22Rv1 (cell line): ENCODE data around the gene SLX4.
A peak's percentile ranks its signal among the peaks of the same experiment; 100 is the strongest.

ENCODE experiments used
- ZFX ChIP-seq: fragments of 450-650 bp; IDR thresholded peaks from 2 replicates; pipeline ENCODE4 v1.6.1; 2017; ENCODE audit warnings: antibody characterized with exemption, borderline replicate concordance
- TF ChIP-seq, protein P1 (sequence below): fragments of 450-650 bp; IDR thresholded peaks from 2 replicates; pipeline ENCODE4 v1.5.1; 2017; ENCODE audit warnings: mild to moderate bottlenecking

DNA sequence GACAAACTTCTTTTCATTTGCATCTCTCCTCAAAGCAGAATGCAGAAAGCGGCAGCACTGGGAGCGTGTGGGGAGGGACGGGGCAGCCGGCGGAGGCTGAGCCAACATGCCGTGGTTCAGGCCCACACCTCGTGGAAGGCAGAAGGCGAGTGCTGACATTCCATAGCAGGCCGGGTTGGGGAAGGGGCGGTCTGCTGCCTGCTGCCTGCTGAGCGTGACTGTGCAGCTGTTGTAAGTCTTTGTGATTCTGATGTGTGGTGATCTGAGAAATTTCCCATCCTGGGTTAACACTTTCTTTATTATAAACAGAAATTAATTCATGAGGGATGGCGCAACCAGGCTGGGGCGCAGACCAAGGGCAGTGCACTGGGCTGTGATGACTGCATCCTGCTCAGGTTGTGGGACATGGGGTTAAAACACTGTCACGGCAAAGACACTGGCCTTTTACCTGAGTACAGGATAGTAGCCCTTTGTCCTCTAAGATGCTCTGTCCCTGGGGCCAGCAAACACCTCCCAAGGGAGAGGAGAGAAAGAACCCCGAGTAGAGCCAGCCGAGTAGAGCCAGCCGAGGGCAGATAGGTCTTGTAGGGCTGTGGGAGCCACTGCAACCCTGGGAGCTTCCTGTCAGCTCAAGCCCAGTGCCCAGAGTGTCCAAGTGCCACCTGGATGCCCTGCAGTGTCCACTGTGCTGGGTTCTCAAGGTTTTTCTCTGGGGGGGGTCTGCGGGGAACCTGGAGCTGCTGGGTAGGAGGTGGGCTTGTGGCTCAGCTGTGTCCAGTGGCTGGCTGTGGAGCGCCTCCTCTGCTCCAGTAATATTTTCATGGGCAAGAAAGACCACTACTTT lies 34.3 kb upstream of the SLX4 start:
- TF ChIP-seq, protein P1, sequence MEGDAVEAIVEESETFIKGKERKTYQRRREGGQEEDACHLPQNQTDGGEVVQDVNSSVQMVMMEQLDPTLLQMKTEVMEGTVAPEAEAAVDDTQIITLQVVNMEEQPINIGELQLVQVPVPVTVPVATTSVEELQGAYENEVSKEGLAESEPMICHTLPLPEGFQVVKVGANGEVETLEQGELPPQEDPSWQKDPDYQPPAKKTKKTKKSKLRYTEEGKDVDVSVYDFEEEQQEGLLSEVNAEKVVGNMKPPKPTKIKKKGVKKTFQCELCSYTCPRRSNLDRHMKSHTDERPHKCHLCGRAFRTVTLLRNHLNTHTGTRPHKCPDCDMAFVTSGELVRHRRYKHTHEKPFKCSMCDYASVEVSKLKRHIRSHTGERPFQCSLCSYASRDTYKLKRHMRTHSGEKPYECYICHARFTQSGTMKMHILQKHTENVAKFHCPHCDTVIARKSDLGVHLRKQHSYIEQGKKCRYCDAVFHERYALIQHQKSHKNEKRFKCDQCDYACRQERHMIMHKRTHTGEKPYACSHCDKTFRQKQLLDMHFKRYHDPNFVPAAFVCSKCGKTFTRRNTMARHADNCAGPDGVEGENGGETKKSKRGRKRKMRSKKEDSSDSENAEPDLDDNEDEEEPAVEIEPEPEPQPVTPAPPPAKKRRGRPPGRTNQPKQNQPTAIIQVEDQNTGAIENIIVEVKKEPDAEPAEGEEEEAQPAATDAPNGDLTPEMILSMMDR, result peak; percentile 5; the same call in 1 of the 2 replicates
- TF ChIP-seq ZFX, result no peak
